Measurements from ENCODE around the gene GLT1D1. TPM values are rescaled to one million over a fixed set of nuclear protein-coding genes. Genes with fewer than 3 reads are reported as not detected.
"Not testable (repeated sequence)": the region's sequence is repeated elsewhere in the genome, so short reads cannot be mapped to it uniquely, and the experiment has no call there.

Gene GLT1D1
- total RNA-seq, 1 donor from 2014 or later: 5.4 TPM

DNA sequence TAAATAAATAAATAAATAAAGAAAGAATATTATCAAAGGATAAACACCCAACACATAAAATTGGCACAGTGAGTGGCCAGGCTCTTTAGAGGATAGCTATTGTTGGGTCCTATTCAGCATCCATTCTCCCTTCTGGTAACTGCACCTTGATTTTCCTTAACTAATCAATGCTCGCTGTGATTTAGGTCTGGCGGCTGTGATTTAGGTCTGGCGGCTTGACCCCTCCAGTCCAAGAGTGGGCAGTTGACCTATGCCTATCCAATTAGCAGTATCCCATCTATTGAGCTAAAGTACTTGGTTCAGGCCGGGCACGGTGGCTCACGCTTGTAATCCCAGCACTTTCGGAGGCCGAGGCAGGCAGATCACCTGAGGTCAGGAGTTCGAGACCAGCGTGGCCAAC is 19.9 kb upstream of the GLT1D1 start:
- Histone ChIP-seq H3K27ac (no peak overlapping the region), H3K27me3 (no peaks in the 10 kb centered on the region), H3K4me3 (no peak overlapping the region), H3K79me2 (ENCODE audit: low read depth) (no peaks in the 10 kb centered on the region), H4K20me1 (ENCODE audit: low read depth) (no peaks in the 10 kb centered on the region), H3K4me1 (no peaks in the 10 kb centered on the region), H3F3A (ENCODE audit: low read depth) (no peaks in the 10 kb centered on the region), H2AFZ (replicated peaks) (no peak overlapping the region), H3K9me3 (ENCODE audit: low read depth) (no peaks in the 10 kb centered on the region), H3K4me2 (no peak overlapping the region), H3K36me3 (no peaks in the 10 kb centered on the region), H3K9ac (no peak overlapping the region)
- Mint-ChIP-seq H3K4me3 (no peak overlapping the region), H3K27me3 (ENCODE audit: insufficient read depth, low read depth) (peaks cover 2% of the 10 kb centered on the region), H3K27ac (no peak overlapping the region), H3K9me3 (peaks cover 2% of the 10 kb centered on the region), H3K4me1 (no peaks in the 10 kb centered on the region), H3K36me3 (no peaks in the 10 kb centered on the region)
- DNase-seq (ENCODE audit: low spot score): no peak
- TF ChIP-seq, protein P1, sequence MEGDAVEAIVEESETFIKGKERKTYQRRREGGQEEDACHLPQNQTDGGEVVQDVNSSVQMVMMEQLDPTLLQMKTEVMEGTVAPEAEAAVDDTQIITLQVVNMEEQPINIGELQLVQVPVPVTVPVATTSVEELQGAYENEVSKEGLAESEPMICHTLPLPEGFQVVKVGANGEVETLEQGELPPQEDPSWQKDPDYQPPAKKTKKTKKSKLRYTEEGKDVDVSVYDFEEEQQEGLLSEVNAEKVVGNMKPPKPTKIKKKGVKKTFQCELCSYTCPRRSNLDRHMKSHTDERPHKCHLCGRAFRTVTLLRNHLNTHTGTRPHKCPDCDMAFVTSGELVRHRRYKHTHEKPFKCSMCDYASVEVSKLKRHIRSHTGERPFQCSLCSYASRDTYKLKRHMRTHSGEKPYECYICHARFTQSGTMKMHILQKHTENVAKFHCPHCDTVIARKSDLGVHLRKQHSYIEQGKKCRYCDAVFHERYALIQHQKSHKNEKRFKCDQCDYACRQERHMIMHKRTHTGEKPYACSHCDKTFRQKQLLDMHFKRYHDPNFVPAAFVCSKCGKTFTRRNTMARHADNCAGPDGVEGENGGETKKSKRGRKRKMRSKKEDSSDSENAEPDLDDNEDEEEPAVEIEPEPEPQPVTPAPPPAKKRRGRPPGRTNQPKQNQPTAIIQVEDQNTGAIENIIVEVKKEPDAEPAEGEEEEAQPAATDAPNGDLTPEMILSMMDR (IDR thresholded peaks at IDR 0.05): no peak

DNA sequence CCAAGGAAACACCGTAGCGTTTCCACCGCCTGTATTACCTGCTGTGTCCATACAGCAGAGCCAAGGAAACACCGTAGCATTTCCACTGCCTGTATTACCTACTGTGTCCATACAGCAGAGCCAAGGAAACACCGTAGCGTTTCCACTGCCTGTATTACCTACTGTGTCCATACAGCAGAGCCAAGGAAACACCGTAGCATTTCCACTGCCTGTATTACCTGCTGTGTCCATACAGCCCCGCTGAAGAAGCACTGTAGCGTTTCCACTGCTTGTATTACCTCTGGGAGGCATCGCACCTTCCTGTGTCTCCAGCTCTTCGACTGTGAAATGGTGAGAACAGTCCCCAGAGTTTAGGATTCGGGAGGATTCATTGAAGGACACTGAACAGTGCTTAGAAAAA is 13.4 kb upstream of the GLT1D1 start:
- H2AFZ ChIP-seq (replicated peaks); H3K4me3 ChIP-seq; H3K27me3 Mint-ChIP-seq (ENCODE audit: insufficient read depth, low read depth); H3K9me3 Mint-ChIP-seq; H3K4me1 Mint-ChIP-seq; H4K20me1 ChIP-seq (ENCODE audit: low read depth); H3K36me3 ChIP-seq; H3F3A ChIP-seq (ENCODE audit: low read depth); H3K4me2 ChIP-seq; H3K4me1 ChIP-seq; H3K4me3 Mint-ChIP-seq; H3K27ac ChIP-seq; H3K9ac ChIP-seq; H3K27ac Mint-ChIP-seq; DNase-seq (ENCODE audit: low spot score); H3K27me3 ChIP-seq; H3K9me3 ChIP-seq (ENCODE audit: low read depth); H3K79me2 ChIP-seq (ENCODE audit: low read depth); H3K36me3 Mint-ChIP-seq: not testable (repeated sequence)

DNA sequence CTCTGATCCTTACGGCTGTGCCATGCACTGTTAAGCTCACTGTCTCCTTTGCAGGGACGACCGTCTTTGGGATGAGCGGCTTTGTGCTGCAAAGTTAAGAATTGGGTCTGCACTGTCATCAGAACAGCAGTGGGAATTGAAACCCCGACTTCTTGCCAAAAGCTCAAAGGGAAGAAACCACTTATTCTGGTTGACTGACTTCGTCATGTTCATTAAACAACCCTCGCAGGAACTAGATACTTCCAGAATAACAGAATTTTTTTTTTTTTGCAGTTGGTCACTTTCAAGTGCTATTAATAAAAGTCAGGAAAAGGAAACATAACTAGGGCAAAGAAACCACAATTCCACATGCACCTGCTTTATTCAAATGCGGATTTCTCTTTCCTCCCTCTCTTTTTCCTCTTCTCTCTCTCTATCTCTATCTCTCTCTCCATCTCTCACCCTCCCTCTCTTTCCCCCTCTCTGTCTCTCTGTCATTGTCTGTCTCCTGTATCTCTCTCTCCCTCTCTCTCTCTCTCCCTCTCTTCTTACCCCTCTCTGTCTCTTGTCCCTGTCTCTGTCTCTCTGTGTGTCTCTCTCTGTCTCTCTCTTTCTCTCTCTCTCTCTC is 12.3 kb upstream of the GLT1D1 start:
- no peak for TF ChIP-seq EZH2phosphoT487 (IDR thresholded peaks at IDR 0.05)
- no peak for TF ChIP-seq EZH2 (IDR thresholded peaks at IDR 0.05)
- TF ChIP-seq, protein P1 (IDR thresholded peaks at IDR 0.05): no peak
- H3K4me3 Mint-ChIP-seq: no peak overlapping the region
- H3K4me1 Mint-ChIP-seq: no peaks in the 10 kb centered on the region
- Histone ChIP-seq H3K36me3 (no peaks in the 10 kb centered on the region), H3K9ac (no peak overlapping the region), H3K4me2 (no peak overlapping the region), H3K4me1 (peaks cover 7% of the 10 kb centered on the region), H3K27me3 (no peaks in the 10 kb centered on the region), H3K79me2 (ENCODE audit: low read depth) (no peaks in the 10 kb centered on the region), H2AFZ (replicated peaks) (no peak overlapping the region), H3F3A (ENCODE audit: low read depth) (no peaks in the 10 kb centered on the region), H3K9me3 (ENCODE audit: low read depth) (no peaks in the 10 kb centered on the region), H3K4me3 (no peak overlapping the region), H3K27ac (no peak overlapping the region), H4K20me1 (ENCODE audit: low read depth) (no peaks in the 10 kb centered on the region)
- peaks cover 2% of the 10 kb centered on the region for H3K36me3 Mint-ChIP-seq
- DNase-seq (ENCODE audit: low spot score): no peak
- H3K27ac Mint-ChIP-seq: no peak overlapping the region
- peaks cover 2% of the 10 kb centered on the region for H3K9me3 Mint-ChIP-seq
- H3K27me3 Mint-ChIP-seq (ENCODE audit: insufficient read depth, low read depth): peaks cover 5% of the 10 kb centered on the region

DNA sequence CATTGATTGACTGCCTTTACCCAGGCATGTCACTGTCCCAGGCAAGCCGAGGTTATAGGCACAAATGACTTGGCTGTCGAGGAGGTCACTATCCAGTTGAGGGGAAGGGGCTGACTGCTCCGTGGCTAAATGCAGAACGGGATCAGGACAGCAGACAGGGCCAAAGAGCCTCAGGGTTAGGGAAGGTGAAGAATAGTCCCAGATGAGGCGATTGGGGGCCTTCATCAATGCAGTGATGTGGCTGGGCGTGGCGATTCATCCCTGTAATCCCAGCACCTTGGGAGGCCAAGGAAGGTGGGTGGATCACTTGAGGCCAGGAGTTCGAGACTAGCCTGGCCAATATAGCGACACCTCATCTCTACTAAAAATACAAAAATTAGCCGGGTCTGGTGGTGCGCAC is 10.7 kb upstream of the GLT1D1 start:
- Histone ChIP-seq H3K9me3 (ENCODE audit: low read depth) (no peaks in the 10 kb centered on the region), H3K27ac (no peak overlapping the region), H2AFZ (replicated peaks) (no peak overlapping the region), H3K27me3 (no peaks in the 10 kb centered on the region), H3K79me2 (ENCODE audit: low read depth) (no peaks in the 10 kb centered on the region), H4K20me1 (ENCODE audit: low read depth) (no peaks in the 10 kb centered on the region), H3K4me3 (no peak overlapping the region), H3K4me1 (peaks cover 7% of the 10 kb centered on the region), H3F3A (ENCODE audit: low read depth) (no peaks in the 10 kb centered on the region), H3K36me3 (no peaks in the 10 kb centered on the region), H3K4me2 (no peak overlapping the region), H3K9ac (no peak overlapping the region)
- Mint-ChIP-seq H3K9me3 (peaks cover 5% of the 10 kb centered on the region), H3K27me3 (ENCODE audit: insufficient read depth, low read depth) (peaks cover 5% of the 10 kb centered on the region), H3K4me1 (no peaks in the 10 kb centered on the region), H3K36me3 (peaks cover 2% of the 10 kb centered on the region), H3K27ac (no peak overlapping the region), H3K4me3 (no peak overlapping the region)
- TF ChIP-seq EZH2phosphoT487 (IDR thresholded peaks at IDR 0.05): no peak
- TF ChIP-seq, protein P1 (IDR thresholded peaks at IDR 0.05): no peak
- no peak for TF ChIP-seq EZH2 (IDR thresholded peaks at IDR 0.05)
- no peak for DNase-seq (ENCODE audit: low spot score)
